Ishikawa (cell line): ENCODE results near the gene MRPS26.

Experiments used
- CEBPB ChIP-seq: IDR thresholded peaks from 2 replicates; pipeline ENCODE4 v1.6.1; 2012
- CREB1 ChIP-seq: IDR thresholded peaks from 2 replicates; pipeline ENCODE4 v1.6.1; 2012; ENCODE audit warnings: low read depth
- EGR1 ChIP-seq: IDR thresholded peaks from 2 replicates; pipeline ENCODE4 v1.6.1; 2012
- EP300 ChIP-seq: IDR thresholded peaks from 2 replicates; pipeline ENCODE4 v1.6.1; 2012; ENCODE audit warnings: borderline replicate concordance
- FOXM1 ChIP-seq: IDR thresholded peaks from 2 replicates; pipeline ENCODE4 v1.6.1; 2012; ENCODE audit warnings: low read depth, borderline replicate concordance
- MAX ChIP-seq: IDR thresholded peaks from 2 replicates; pipeline ENCODE4 v1.6.1; 2012
- NFIC ChIP-seq: IDR thresholded peaks from 2 replicates; pipeline ENCODE4 v1.6.1; 2012
- RAD21 ChIP-seq: IDR thresholded peaks from 2 replicates; pipeline ENCODE4 v1.6.1; 2012; ENCODE audit warnings: low read depth
- TAF1 ChIP-seq: IDR thresholded peaks from 2 replicates; pipeline ENCODE4 v1.6.1; 2012; ENCODE audit warnings: low read depth, mild to moderate bottlenecking
- TCF12 ChIP-seq: IDR thresholded peaks from 2 replicates; pipeline ENCODE4 v1.6.1; 2012; ENCODE audit warnings: low read depth
- TEAD4 ChIP-seq: IDR thresholded peaks from 2 replicates; pipeline ENCODE4 v1.6.1; 2012
- YY1 ChIP-seq: IDR thresholded peaks from 2 replicates; pipeline ENCODE4 v1.6.1; 2012; ENCODE audit warnings: low read depth
- ZBTB7A ChIP-seq: IDR thresholded peaks from 2 replicates; pipeline ENCODE4 v1.6.1; 2012; ENCODE audit warnings: low read depth
- TF ChIP-seq, protein P1 (sequence below): IDR thresholded peaks from 2 replicates; pipeline ENCODE4 v1.6.1; 2012; ENCODE audit warnings: low read depth, mild to moderate bottlenecking
- TF ChIP-seq, protein P2 (sequence below): IDR thresholded peaks from 2 replicates; pipeline ENCODE4 v1.6.1; 2012

The MRPS26 gene

DNA sequence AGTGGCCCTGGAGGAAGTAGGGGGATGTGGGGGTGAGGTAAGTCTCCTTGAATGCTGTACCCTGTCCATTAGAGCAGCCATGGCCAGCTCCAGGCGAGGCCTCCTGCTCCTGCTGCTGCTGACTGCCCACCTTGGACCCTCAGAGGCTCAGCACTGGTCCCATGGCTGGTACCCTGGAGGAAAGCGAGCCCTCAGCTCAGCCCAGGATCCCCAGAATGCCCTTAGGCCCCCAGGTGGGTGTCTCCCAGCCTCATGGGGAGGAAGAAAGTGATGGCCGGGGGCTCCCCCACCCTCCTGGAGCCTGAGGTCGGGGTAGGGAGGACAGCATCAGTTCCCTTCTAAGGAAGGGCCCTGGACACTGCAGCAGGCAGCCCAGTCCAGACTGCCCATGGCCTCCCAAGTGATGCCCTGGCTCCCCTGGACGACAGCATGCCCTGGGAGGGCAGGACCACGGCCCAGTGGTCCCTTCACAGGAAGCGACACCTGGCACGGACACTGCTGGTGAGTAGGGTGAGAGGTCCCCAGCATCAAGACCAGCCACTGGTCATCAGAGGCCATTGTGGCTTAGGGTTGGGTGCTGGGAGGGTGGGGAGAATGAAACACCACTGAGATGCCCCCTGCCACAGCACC, 1.4 kb upstream of the MRPS26 start:
- no peak for TF ChIP-seq EGR1
- TF ChIP-seq, protein P1, sequence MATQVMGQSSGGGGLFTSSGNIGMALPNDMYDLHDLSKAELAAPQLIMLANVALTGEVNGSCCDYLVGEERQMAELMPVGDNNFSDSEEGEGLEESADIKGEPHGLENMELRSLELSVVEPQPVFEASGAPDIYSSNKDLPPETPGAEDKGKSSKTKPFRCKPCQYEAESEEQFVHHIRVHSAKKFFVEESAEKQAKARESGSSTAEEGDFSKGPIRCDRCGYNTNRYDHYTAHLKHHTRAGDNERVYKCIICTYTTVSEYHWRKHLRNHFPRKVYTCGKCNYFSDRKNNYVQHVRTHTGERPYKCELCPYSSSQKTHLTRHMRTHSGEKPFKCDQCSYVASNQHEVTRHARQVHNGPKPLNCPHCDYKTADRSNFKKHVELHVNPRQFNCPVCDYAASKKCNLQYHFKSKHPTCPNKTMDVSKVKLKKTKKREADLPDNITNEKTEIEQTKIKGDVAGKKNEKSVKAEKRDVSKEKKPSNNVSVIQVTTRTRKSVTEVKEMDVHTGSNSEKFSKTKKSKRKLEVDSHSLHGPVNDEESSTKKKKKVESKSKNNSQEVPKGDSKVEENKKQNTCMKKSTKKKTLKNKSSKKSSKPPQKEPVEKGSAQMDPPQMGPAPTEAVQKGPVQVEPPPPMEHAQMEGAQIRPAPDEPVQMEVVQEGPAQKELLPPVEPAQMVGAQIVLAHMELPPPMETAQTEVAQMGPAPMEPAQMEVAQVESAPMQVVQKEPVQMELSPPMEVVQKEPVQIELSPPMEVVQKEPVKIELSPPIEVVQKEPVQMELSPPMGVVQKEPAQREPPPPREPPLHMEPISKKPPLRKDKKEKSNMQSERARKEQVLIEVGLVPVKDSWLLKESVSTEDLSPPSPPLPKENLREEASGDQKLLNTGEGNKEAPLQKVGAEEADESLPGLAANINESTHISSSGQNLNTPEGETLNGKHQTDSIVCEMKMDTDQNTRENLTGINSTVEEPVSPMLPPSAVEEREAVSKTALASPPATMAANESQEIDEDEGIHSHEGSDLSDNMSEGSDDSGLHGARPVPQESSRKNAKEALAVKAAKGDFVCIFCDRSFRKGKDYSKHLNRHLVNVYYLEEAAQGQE, result no peak

DNA sequence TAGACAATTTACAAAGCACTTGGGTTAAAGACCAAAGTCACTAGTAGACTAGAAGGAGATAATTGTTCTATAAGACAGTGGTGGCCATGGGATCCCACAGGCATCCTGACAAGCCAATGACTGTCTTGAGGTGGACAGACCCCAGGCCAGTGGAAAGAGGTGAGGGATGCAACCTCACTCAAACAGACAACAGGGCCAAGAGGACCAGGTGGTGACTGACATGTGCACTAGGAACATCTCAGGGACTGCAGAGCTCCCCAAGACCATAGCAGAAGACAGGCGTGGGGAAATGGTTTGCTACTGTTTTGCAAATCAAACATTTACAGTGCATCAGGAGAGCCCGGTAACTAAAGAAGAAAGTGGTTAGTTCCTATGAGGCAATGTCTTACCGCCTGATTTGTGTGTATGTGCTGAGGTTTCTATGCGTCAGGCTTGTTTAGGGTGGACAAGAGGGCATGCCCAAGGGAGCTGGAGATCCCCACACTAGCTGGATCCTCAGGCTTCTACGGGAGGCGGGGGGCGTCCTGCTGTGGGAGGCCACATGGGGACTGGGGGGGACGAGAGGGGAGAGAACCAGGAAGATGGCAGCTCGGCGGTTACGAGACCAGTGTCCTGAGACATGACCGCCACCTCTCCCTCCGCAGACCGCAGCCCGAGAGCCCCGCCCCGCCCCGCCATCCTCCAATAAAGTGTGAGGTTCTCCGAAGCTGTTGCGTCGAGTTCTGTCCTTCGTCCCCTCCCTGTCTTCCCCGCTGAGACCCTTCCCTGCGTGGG, 623 bp upstream of the MRPS26 start:
- TF ChIP-seq FOXM1 (no peak), NFIC (no peak), RAD21 (no peak), TEAD4 (no peak), EP300 (no peak), TCF12 (no peak; the same call in 1 of the 2 replicates), TAF1 (no peak), MAX (no peak), CEBPB (no peak), EGR1 (no peak), CREB1 (no peak), YY1 (no peak), ZBTB7A (no peak; the same call in 1 of the 2 replicates)
- TF ChIP-seq, protein P1, result no peak
- TF ChIP-seq, protein P2, sequence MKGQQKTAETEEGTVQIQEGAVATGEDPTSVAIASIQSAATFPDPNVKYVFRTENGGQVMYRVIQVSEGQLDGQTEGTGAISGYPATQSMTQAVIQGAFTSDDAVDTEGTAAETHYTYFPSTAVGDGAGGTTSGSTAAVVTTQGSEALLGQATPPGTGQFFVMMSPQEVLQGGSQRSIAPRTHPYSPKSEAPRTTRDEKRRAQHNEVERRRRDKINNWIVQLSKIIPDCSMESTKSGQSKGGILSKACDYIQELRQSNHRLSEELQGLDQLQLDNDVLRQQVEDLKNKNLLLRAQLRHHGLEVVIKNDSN, result no peak

- no peak for TF ChIP-seq TEAD4
- TF ChIP-seq RAD21, result no peak
- no peak for TF ChIP-seq CREB1
- TF ChIP-seq EGR1, result no peak
- no peak for TF ChIP-seq EP300
- no peak for TF ChIP-seq MAX
- no peak for TF ChIP-seq CEBPB
- TF ChIP-seq, protein P1, result no peak
- TF ChIP-seq ZBTB7A, result no peak
- no peak for TF ChIP-seq TAF1
- TF ChIP-seq, protein P2, result no peak
- no peak for TF ChIP-seq FOXM1
- TF ChIP-seq NFIC, result no peak
- TF ChIP-seq YY1, result no peak
- no peak for TF ChIP-seq TCF12
Observed at GRCh38 chr20:3046677-3047462, 1.0 kb downstream of the MRPS26 start.
